GM12878 (cell line): Measurements from ENCODE around the gene HS3ST2. TPM values are rescaled to one million over a fixed set of nuclear protein-coding genes. Genes with fewer than 3 reads are reported as not detected.

ENCODE experiments used
- ATAC-seq: fragments of 200-7000 bp; cut with Tn5 transposase; 3 replicates; pipeline ENCODE4 v1.9.1; 2020; ENCODE audit warnings: mild to moderate bottlenecking, moderate library complexity
- Bru-seq: library from RNA; stranded (reverse); fragments of 400-500 nt; gene quantifications from one replicate; lab custom pipeline; 2021; lab: Mats Ljungman, UMichigan
- BruChase-seq, 2 experiments: library from RNA; stranded (reverse); fragments of 400-500 nt; gene quantifications; one replicate each; lab custom pipeline; 2021; lab: Mats Ljungman, UMichigan
- BruUV-seq: library from RNA; stranded (reverse); fragments of 400-500 nt; replicated peaks from 2 replicates; lab custom pipeline; 2021; lab: Mats Ljungman, UMichigan
- CTCF ChIA-PET: fragments of 300-600 bp; sonication (Branson Sonifier 250); formaldehyde crosslinking; extraction: SDS; loops from one replicate; lab custom pipeline; 2021; ENCODE audit warnings: inconsistent platforms; lab: Yijun Ruan, JAX
- POLR2A ChIA-PET: fragments of 350-600 bp; formaldehyde crosslinking; extraction: SDS; loops from one replicate; lab custom pipeline; 2021; ENCODE audit warnings: inconsistent platforms; lab: Charles Lee
- RAD21 ChIA-PET: fragments of 300-600 bp; sonication (Branson Sonifier 250); formaldehyde crosslinking; loops from one replicate; lab custom pipeline; 2023; ENCODE audit warnings: antibody characterized with exemption; ENCODE audit not compliant: unreplicated experiment; lab: Charles Lee
- SMC1A ChIA-PET: fragments of 300-600 bp; sonication (Branson Sonifier 250); formaldehyde crosslinking; loops from one replicate; lab custom pipeline; 2023; ENCODE audit not compliant: unreplicated experiment, uncharacterized antibody; lab: Charles Lee
- DNase-seq: peaks from one replicate; pipeline ENCODE4 v3.0.0-alpha.2; 2011; ENCODE audit warnings: low read depth, low spot score
- FAIRE-seq: peaks from 3 replicates; lab custom pipeline; 2011; peaks lifted over from hg19 to GRCh38; lab: Jason Lieb, UNC
- H2AFZ ChIP-seq: 2 replicates; pipeline ENCODE4 v1.6.0; 2011; ENCODE audit warnings: low read depth, low read length, control low read depth; ENCODE audit not compliant: control insufficient read depth
- H3K27ac ChIP-seq: 2 replicates; pipeline ENCODE4 v1.5.1; 2011; ENCODE audit warnings: control low read depth; ENCODE audit not compliant: control insufficient read depth, insufficient read depth
- H3K27me3 ChIP-seq, 2 experiments: replicated peaks in 1 of 2; 2 replicates each; pipeline versions ENCODE4 v1.6.0 to v1.6.1; 2011; ENCODE audit warnings: low read length in 1 of 2; ENCODE audit not compliant: control insufficient read depth in 2 of 2, insufficient read depth in 2 of 2
- H3K36me3 ChIP-seq, 2 experiments: 2 replicates each; pipeline ENCODE4 v1.5.1; 2011; ENCODE audit warnings: low read length in 1 of 2; ENCODE audit not compliant: control insufficient read depth in 2 of 2, insufficient read depth in 2 of 2
- H3K4me1 ChIP-seq: 2 replicates; pipeline ENCODE4 v1.6.1; 2011; ENCODE audit warnings: mild to moderate bottlenecking, low read length, moderate library complexity, mixed read lengths; ENCODE audit not compliant: control insufficient read depth, insufficient read depth
- H3K4me2 ChIP-seq: 2 replicates; pipeline ENCODE4 v1.6.0; 2011; ENCODE audit warnings: control low read depth; ENCODE audit not compliant: control insufficient read depth, insufficient read depth
- H3K4me3 ChIP-seq: fragments of 200-600 bp; sonication (generic); 2 replicates; pipeline ENCODE4 v1.5.1; 2016
- H3K79me2 ChIP-seq: 2 replicates; pipeline ENCODE4 v1.6.0; 2011; ENCODE audit warnings: low read length; ENCODE audit not compliant: control insufficient read depth, insufficient read depth
- H3K9ac ChIP-seq: 2 replicates; pipeline ENCODE4 v1.8.0; 2011; ENCODE audit warnings: low read length, control low read depth, mixed read lengths; ENCODE audit not compliant: control insufficient read depth, insufficient read depth
- H3K9me3 ChIP-seq: replicated peaks from 3 replicates; pipeline ENCODE4 v1.5.1; 2011; ENCODE audit warnings: mild to moderate bottlenecking, low read length; ENCODE audit not compliant: control insufficient read depth, insufficient read depth
- H4K20me1 ChIP-seq: 2 replicates; pipeline ENCODE4 v1.6.0; 2011; ENCODE audit not compliant: control insufficient read depth, insufficient read depth
- BHLHE40 ChIP-seq, 2 experiments: fragments of 450-650 bp in 1 of 2; IDR thresholded peaks; 2 replicates each; pipeline ENCODE4 v1.6.1; 2011 to 2017; ENCODE audit warnings: low read depth in 2 of 2, borderline replicate concordance in 1 of 2, improper control_type of control experiment in 1 of 2, low read length in 1 of 2, mild to moderate bottlenecking in 1 of 2
- WGBS: methylation state at CpG from one replicate; pipeline ENCODE4 v1.1.6; 2016; ENCODE audit warnings: low lambda C conversion rate; ENCODE audit not compliant: insufficient replicate concordance, insufficient coverage; ENCODE audit errors: missing lambda C conversion rate; 5-methylcytosine and 5-hydroxymethylcytosine counted together
- in situ Hi-C: fragments of 300-500 bp; cut with MboI; formaldehyde crosslinking; loops from 9 replicates; pipeline ENCODE4 v1.14.3; 2018; ENCODE audit warnings: mixed read lengths
- intact Hi-C: fragments of 100-400 bp; cut with micrococcal nuclease; formaldehyde crosslinking; loops from one replicate; pipeline ENCODE4 v1.14.2; 2022; ENCODE audit not compliant: unreplicated experiment
- long read RNA-seq, 2 experiments: library from polyadenylated mRNA; unstranded; transcript quantifications; one replicate each; pipeline ENCODE4 v2.0.0, GENCODE V29; 2019 to 2020
- polyA minus RNA-seq, 3 experiments: library from RNA; depleted of rRNA, polyadenylated mRNA; stranded (reverse); fragments of >200 nt; gene quantifications; 2 replicates each; pipeline ENCODE4 v1.2.3, GENCODE V29; 2011
- polyA plus RNA-seq, 11 experiments: library from polyadenylated mRNA; depleted of rRNA in 4 of 11; unstranded in 6 of 11; stranded (reverse) in 5 of 11; fragments of >200 nt; fragmentation: Nextera tagmentation in 4 of 11; fragmentation: Illumina TruSeq in 1 of 11; extraction: Ambion mirVana in 4 of 11; extraction: Trizol in 1 of 11; gene quantifications; 1 replicate in 1 of 11; 2 replicates in 10 of 11; pipeline versions ENCODE4 v1.2.1 to v1.2.3, GENCODE V29; 2011 to 2016; ENCODE audit warnings: inconsistent platforms in 2 of 11, missing spikeins in 2 of 11, low read depth in 1 of 11
- total RNA-seq, 4 experiments: library from RNA; depleted of rRNA in 3 of 4; stranded (reverse); fragments of >200 nt in 3 of 4; fragmentation: Illumina TruSeq in 1 of 4; extraction: Trizol in 1 of 4; gene quantifications; 2 replicates each; pipeline versions ENCODE4 v1.2.1 to v1.2.3, GENCODE V29; 2013 to 2021

The HS3ST2 gene
- total RNA-seq (2013; cell fraction: nucleolus; rRNA removed), result not detected in 2 replicates
- total RNA-seq (2014; rRNA removed), result not detected in 2 replicates
- total RNA-seq (2014; rRNA removed; fragmentation: Illumina TruSeq; extraction: Trizol), result not detected in 2 replicates
- not detected in 2 replicates for total RNA-seq (2021)
- polyA plus RNA-seq (2011; ENCODE audit: low read depth), result not detected
- not detected in 2 replicates for polyA plus RNA-seq (2011; rRNA removed)
- not detected in 2 replicates for polyA plus RNA-seq (2011; cell fraction: cytosol; rRNA removed)
- polyA plus RNA-seq (2011; cell fraction: nucleus; rRNA removed), result not detected in 2 replicates
- not detected in 2 replicates for polyA plus RNA-seq (2012)
- polyA plus RNA-seq (2014; fragmentation: Illumina TruSeq; extraction: Trizol), result not detected in 2 replicates
- not detected for polyA plus RNA-seq (2014; fragmentation: Nextera tagmentation; extraction: Ambion mirVana)
- not detected in 2 replicates for polyA plus RNA-seq (2014; rRNA removed)
- not detected for polyA plus RNA-seq (2016; fragmentation: Nextera tagmentation; extraction: Ambion mirVana)
- polyA minus RNA-seq (2011; rRNA and poly(A)+ RNA removed), result not detected in 2 replicates
- polyA minus RNA-seq (2011; cell fraction: cytosol; rRNA and poly(A)+ RNA removed), result not detected in 2 replicates
- polyA minus RNA-seq (2011; cell fraction: nucleus; rRNA and poly(A)+ RNA removed), result not detected in 2 replicates
- Bru-seq, nascent RNA, result percentile 1 among the genes with signal in this experiment
- percentile 2 among the genes with signal in this experiment for BruChase-seq, experiment 1, labeled RNA remaining after a 6-hour chase
- BruChase-seq, experiment 2, labeled RNA remaining after a 2-hour chase, result not detected
- long read RNA-seq, experiment 1, result 0 reads
- long read RNA-seq, experiment 2, result 0 reads

DNA sequence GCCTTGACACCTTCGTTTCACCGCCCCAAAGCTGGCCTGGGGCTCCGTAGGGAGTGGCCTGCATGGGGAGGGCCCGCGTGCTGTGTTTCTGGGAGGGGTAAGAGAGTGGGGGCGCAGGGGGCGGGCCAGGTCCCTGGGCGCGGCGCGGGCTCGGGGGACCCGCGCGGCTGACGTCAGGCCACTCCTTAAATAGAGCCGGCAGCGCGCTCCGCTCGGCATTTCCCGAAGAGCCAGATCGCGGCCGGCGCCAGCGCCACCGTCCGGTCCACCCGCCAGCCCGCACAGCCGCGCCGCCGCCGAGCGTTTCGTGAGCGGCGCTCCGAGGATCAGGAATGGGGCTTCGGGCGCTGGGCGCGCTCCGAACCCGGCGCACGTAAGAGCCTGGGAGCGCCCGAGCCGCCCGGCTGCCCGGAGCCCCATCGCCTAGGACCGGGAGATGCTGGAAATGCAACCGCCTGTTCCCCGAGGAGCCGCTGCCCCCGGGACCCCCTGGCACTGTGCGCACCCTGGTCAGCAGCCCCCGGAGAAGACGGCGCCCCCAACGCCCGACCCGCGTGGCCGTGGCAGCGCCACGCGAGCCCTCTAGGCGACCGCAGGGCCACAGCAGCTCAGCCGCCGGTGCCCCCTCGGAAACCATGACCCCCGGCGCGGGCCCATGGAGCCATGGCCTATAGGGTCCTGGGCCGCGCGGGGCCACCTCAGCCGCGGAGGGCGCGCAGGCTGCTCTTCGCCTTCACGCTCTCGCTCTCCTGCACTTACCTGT lies at the start of gene HS3ST2:
HS3ST2 (plus strand) TSS at position 215 of the 763 bp plus-strand sequence; CDS start at position 664, 449 bp downstream.
- H2AFZ ChIP-seq, result no peak within 1 kb of the TSS
- in situ Hi-C loops, result no loop called here
- no peak within 1 kb of the TSS for H3K4me2 ChIP-seq
- H3K36me3 ChIP-seq, result no peaks in the 10 kb centered on the region
- ATAC-seq (no peak), DNase-seq (no peak), FAIRE-seq (no peak)
- ChIA-PET SMC1A (no interaction called here), CTCF (no interaction called here), RAD21 (no interaction called here), POLR2A (no interaction called here)
- H3K27me3 ChIP-seq, result peaks cover 0 to 3% of the 10 kb centered on the region in 2 experiments; a peak in 1 of 4 replicates
- H3K4me3 ChIP-seq, result no peak within 1 kb of the TSS
- H3K4me1 ChIP-seq, result no peaks in the 10 kb centered on the region
- H3K9ac ChIP-seq, result no peak within 1 kb of the TSS
- TF ChIP-seq BHLHE40 (IDR thresholded peaks at IDR 0.05; ENCODE audit: borderline replicate concordance in 1 of 2, low read depth in 2 of 2, low read length in 1 of 2), result no peak
- H3K27ac ChIP-seq, result no peak within 1 kb of the TSS
- no peaks in the 10 kb centered on the region for H3K79me2 ChIP-seq
- 71% methylated on average over 61 of the region's 90 CpGs for WGBS
- intact Hi-C loops, result no loop called here
- no TSS peak for BruUV-seq
- H3K9me3 ChIP-seq, result no peaks in the 10 kb centered on the region; the same call in 2 of the 3 replicates
- H4K20me1 ChIP-seq, result no peaks in the 10 kb centered on the region
